Measurements from ENCODE around the gene KRT71. TPM values are rescaled to one million over a fixed set of nuclear protein-coding genes. Genes with fewer than 3 reads are reported as not detected.

Gene KRT71
- total RNA-seq, 1 donor from 2014 or later, result not detected

GRCh38 chr12:52542157-52542556 is 10.8 kb downstream of the KRT71 start:
- Mint-ChIP-seq H3K36me3 (ENCODE audit: low read depth) (no peaks in the 10 kb centered on the region), H3K27ac (ENCODE audit: unreplicated experiment) (no peak overlapping the region)

GRCh38 chr12:52541709-52542108 is 11.2 kb downstream of the KRT71 start:
- Mint-ChIP-seq H3K27ac (ENCODE audit: unreplicated experiment) (no peak overlapping the region), H3K4me3 (ENCODE audit: unreplicated experiment) (no peak overlapping the region), H3K36me3 (ENCODE audit: low read depth) (no peaks in the 10 kb centered on the region), H3K27me3 (ENCODE audit: low read depth) (peaks cover 37% of the 10 kb centered on the region), H3K4me1 (ENCODE audit: low read depth) (peaks cover 11% of the 10 kb centered on the region), H3K9me3 (ENCODE audit: low read depth) (no peaks in the 10 kb centered on the region)
- no peak for DNase-seq (ENCODE audit: low spot score)
- TF ChIP-seq CTCF (IDR thresholded peaks at IDR 0.05), result no peak

More at GRCh38 chr12:52542157-52542556, 10.8 kb downstream of the KRT71 start:
- no peak for TF ChIP-seq CTCF (IDR thresholded peaks at IDR 0.05)
- Mint-ChIP-seq H3K4me3 (ENCODE audit: unreplicated experiment) (no peak overlapping the region), H3K27me3 (ENCODE audit: low read depth) (peaks cover 36% of the 10 kb centered on the region), H3K4me1 (ENCODE audit: low read depth) (peaks cover 11% of the 10 kb centered on the region), H3K9me3 (ENCODE audit: low read depth) (no peaks in the 10 kb centered on the region)
- no peak for DNase-seq (ENCODE audit: low spot score)

- Mint-ChIP-seq H3K27ac (ENCODE audit: unreplicated experiment) (no peak overlapping the region), H3K36me3 (ENCODE audit: low read depth) (no peaks in the 10 kb centered on the region), H3K4me1 (ENCODE audit: low read depth) (peaks cover 11% of the 10 kb centered on the region), H3K9me3 (ENCODE audit: low read depth) (no peaks in the 10 kb centered on the region), H3K4me3 (ENCODE audit: unreplicated experiment) (no peak overlapping the region), H3K27me3 (ENCODE audit: low read depth) (peaks cover 31% of the 10 kb centered on the region)
- DNase-seq (ENCODE audit: low spot score), result no peak
- no peak for TF ChIP-seq CTCF (IDR thresholded peaks at IDR 0.05)
These were observed 12.4 kb downstream of the KRT71 start for GRCh38 chr12:52540531-52540930.

GRCh38 chr12:52539821-52540173 is 13.1 kb downstream of the KRT71 start:
- H3K36me3 Mint-ChIP-seq (ENCODE audit: low read depth), result no peaks in the 10 kb centered on the region
- H3K27me3 Mint-ChIP-seq (ENCODE audit: low read depth), result peaks cover 26% of the 10 kb centered on the region
- H3K4me1 Mint-ChIP-seq (ENCODE audit: low read depth), result peaks cover 11% of the 10 kb centered on the region
- DNase-seq (ENCODE audit: low spot score), result no peak
- no peak overlapping the region for H3K4me3 Mint-ChIP-seq (ENCODE audit: unreplicated experiment)
- no peaks in the 10 kb centered on the region for H3K9me3 Mint-ChIP-seq (ENCODE audit: low read depth)
- no peak for TF ChIP-seq CTCF (IDR thresholded peaks at IDR 0.05)
- no peak overlapping the region for H3K27ac Mint-ChIP-seq (ENCODE audit: unreplicated experiment)

- DNase-seq (ENCODE audit: low spot score), result no peak
- no peaks in the 10 kb centered on the region for H3K36me3 Mint-ChIP-seq (ENCODE audit: low read depth)
- peaks cover 25% of the 10 kb centered on the region for H3K27me3 Mint-ChIP-seq (ENCODE audit: low read depth)
- no peaks in the 10 kb centered on the region for H3K9me3 Mint-ChIP-seq (ENCODE audit: low read depth)
- TF ChIP-seq CTCF (IDR thresholded peaks at IDR 0.05), result no peak
- no peak overlapping the region for H3K27ac Mint-ChIP-seq (ENCODE audit: unreplicated experiment)
- H3K4me3 Mint-ChIP-seq (ENCODE audit: unreplicated experiment), result no peak overlapping the region
- H3K4me1 Mint-ChIP-seq (ENCODE audit: low read depth), result peaks cover 11% of the 10 kb centered on the region
These were observed 13.7 kb downstream of the KRT71 start for GRCh38 chr12:52539083-52539820.

Measured in chondrocyte (in vitro differentiated cells).